A549 (cell line): ENCODE data around the gene EPB41L1. TPM values are rescaled to one million over a fixed set of nuclear protein-coding genes. Genes with fewer than 3 reads are reported as not detected.

Experiments
- ATAC-seq, 2 experiments: fragments of 200-7000 bp in 1 of 2; fragments of >200 bp in 1 of 2; cut with Nextera tagmentation in 1 of 2; cut with Tn5 transposase in 1 of 2; 3 replicates each; pipeline versions ENCODE4 v1.8.0 to v1.9.1; 2018 to 2020; ENCODE audit warnings: mild to moderate bottlenecking in 1 of 2, moderate library complexity in 1 of 2
- CTCF ChIA-PET: fragments of 300-600 bp; sonication (Branson Sonifier 250); formaldehyde crosslinking; extraction: SDS; loops from one replicate; lab custom pipeline; 2021; ENCODE audit warnings: antibody characterized with exemption, inconsistent platforms; lab: Yijun Ruan, JAX
- POLR2A ChIA-PET: fragments of 350-600 bp; formaldehyde crosslinking; extraction: SDS; loops from one replicate; lab custom pipeline; 2021; ENCODE audit warnings: antibody characterized with exemption, inconsistent platforms; lab: Yijun Ruan, JAX
- DNase-seq, 2 experiments: peaks; one replicate each; pipeline versions ENCODE4 v3.0.0 to v3.0.0-alpha.2; 2011 to 2016; ENCODE audit warnings: low read depth in 1 of 2, low spot score in 1 of 2
- FAIRE-seq: peaks from 2 replicates; lab custom pipeline; 2011; peaks lifted over from hg19 to GRCh38; lab: Jason Lieb, UNC
- H3K27ac ChIP-seq, 2 experiments: fragments of >200 bp; sonication (Bioruptor Twin); formaldehyde crosslinking; 3 replicates each; pipeline ENCODE4 v1.5.1; 2016 to 2017
- H3K4me1 ChIP-seq: fragments of >200 bp; sonication (Bioruptor Twin); formaldehyde crosslinking; 3 replicates; pipeline ENCODE4 v1.6.1; 2016
- H3K4me2 ChIP-seq: fragments of >200 bp; sonication (Bioruptor Twin); formaldehyde crosslinking; 3 replicates; pipeline ENCODE4 v1.6.1; 2016
- H3K4me3 ChIP-seq: fragments of >200 bp; sonication (Bioruptor Twin); formaldehyde crosslinking; 3 replicates; pipeline ENCODE4 v1.5.1; 2016
- H3K9me3 ChIP-seq: fragments of >200 bp; sonication (Bioruptor Twin); formaldehyde crosslinking; 3 replicates; pipeline ENCODE4 v1.6.1; 2016
- BCL3 ChIP-seq: fragments of >200 bp; sonication (Bioruptor Twin); formaldehyde crosslinking; IDR thresholded peaks from 3 replicates; pipeline ENCODE4 v1.6.1; 2016
- CTCF ChIP-seq: fragments of >200 bp; sonication (Bioruptor Twin); formaldehyde crosslinking; IDR thresholded peaks from 3 replicates; pipeline ENCODE4 v1.5.1; 2016
- E2F6 ChIP-seq: IDR thresholded peaks from 2 replicates; pipeline ENCODE4 v1.6.1; 2012; ENCODE audit warnings: low read depth, borderline replicate concordance
- EP300 ChIP-seq, 2 experiments: fragments of >200 bp; sonication (Bioruptor Twin); formaldehyde crosslinking; IDR thresholded peaks; 2 replicates in 1 of 2; 3 replicates in 1 of 2; pipeline ENCODE4 v1.6.1; 2016 to 2017
- FOSB ChIP-seq: fragments of 250-450 bp; sonication (Bioruptor Pico); IDR thresholded peaks from 2 replicates; pipeline ENCODE4 v1.5.0; 2020; ENCODE audit warnings: mild to moderate bottlenecking, moderate library complexity
- FOSL2 ChIP-seq, 2 experiments: fragments of 450-650 bp in 1 of 2; fragments of >200 bp in 1 of 2; sonication (Bioruptor Twin) in 1 of 2; formaldehyde crosslinking; IDR thresholded peaks; 2 replicates each; pipeline versions ENCODE4 v1.5.0 to v1.6.1; 2016 to 2020; ENCODE audit warnings: mild to moderate bottlenecking in 1 of 2, moderate library complexity in 1 of 2
- HEYL ChIP-seq: fragments of 250-450 bp; sonication (Bioruptor Pico); IDR thresholded peaks from 2 replicates; pipeline ENCODE4 v1.8.0; 2021; ENCODE audit warnings: mild to moderate bottlenecking, moderate library complexity
- POLR2A ChIP-seq: IDR thresholded peaks from 2 replicates; pipeline ENCODE4 v1.6.1; 2012; ENCODE audit warnings: mild to moderate bottlenecking, low read length
- POLR2AphosphoS2 ChIP-seq: conservative IDR thresholded peaks from 2 replicates; pipeline ENCODE4 v1.6.1; 2012; ENCODE audit warnings: low read length, improper control_type of control experiment, inconsistent platforms
- RAD21 ChIP-seq, 2 experiments: fragments of >200 bp in 1 of 2; sonication (Bioruptor Twin) in 1 of 2; formaldehyde crosslinking in 1 of 2; IDR thresholded peaks in 1 of 2; conservative IDR thresholded peaks in 1 of 2; 2 replicates in 1 of 2; 3 replicates in 1 of 2; pipeline ENCODE4 v1.6.1; 2012 to 2018; ENCODE audit warnings: inconsistent platforms in 1 of 2
- RARB ChIP-seq: fragments of 250-450 bp; sonication (Bioruptor Pico); IDR thresholded peaks from 2 replicates; pipeline ENCODE4 v1.8.0; 2021; ENCODE audit warnings: mild to moderate bottlenecking, moderate library complexity
- RCOR1 ChIP-seq: fragments of 150-350 bp; IDR thresholded peaks from 2 replicates; pipeline ENCODE4 v1.6.1; 2014; ENCODE audit warnings: antibody characterized with exemption, low read length, low read depth
- REST ChIP-seq: fragments of 200-600 bp; sonication (generic); IDR thresholded peaks from 2 replicates; pipeline ENCODE4 v1.6.1; 2016; ENCODE audit warnings: antibody characterized with exemption, mild to moderate bottlenecking, moderate library complexity
- TFCP2L1 ChIP-seq: fragments of 250-450 bp; sonication (Bioruptor Pico); IDR thresholded peaks from 2 replicates; pipeline ENCODE4 v1.5.0; 2021; ENCODE audit warnings: mild to moderate bottlenecking
- TP53 ChIP-seq: fragments of 250-450 bp; sonication (Bioruptor Pico); IDR thresholded peaks from 2 replicates; pipeline ENCODE4 v1.5.0; 2021; ENCODE audit warnings: mild to moderate bottlenecking, moderate library complexity
- ZC3H11A ChIP-seq: fragments of 450-650 bp; IDR thresholded peaks from 2 replicates; pipeline ENCODE4 v1.6.1; 2014; ENCODE audit warnings: antibody characterized with exemption, mild to moderate bottlenecking
- ZFP36 ChIP-seq: fragments of 450-650 bp; IDR thresholded peaks from 2 replicates; pipeline ENCODE4 v1.6.1; 2014; ENCODE audit warnings: borderline replicate concordance; ENCODE audit not compliant: partially characterized antibody
- ZSCAN20 ChIP-seq: fragments of 250-450 bp; sonication (Bioruptor Pico); IDR thresholded peaks from 2 replicates; pipeline ENCODE4 v1.8.0; 2022; ENCODE audit warnings: mild to moderate bottlenecking, moderate library complexity
- WGBS: methylation state at CpG from one replicate; pipeline ENCODE4 v1.1.6; 2017; ENCODE audit errors: missing lambda C conversion rate; 5-methylcytosine and 5-hydroxymethylcytosine counted together
- polyA plus RNA-seq, 4 experiments: library from polyadenylated mRNA; depleted of rRNA in 3 of 4; stranded (reverse); fragments of >200 nt; fragmentation: RNase III in 1 of 4; extraction: RNeasy Plus Mini Kit Qiagen cat#74134 plus additional on column Dnase treatment in 1 of 4; gene quantifications; 2 replicates in 3 of 4; 3 replicates in 1 of 4; pipeline ENCODE4 v1.2.3, GENCODE V29; 2011 to 2017

Gene EPB41L1
- polyA plus RNA-seq, 2 of the 4 experiments (the other 2 are of a cell fraction), result 45.9 to 94.4 TPM

GRCh38 chr20:36243726-36244125 lies 89.2 kb downstream of the EPB41L1 start:
- CTCF ChIA-PET, result interaction anchor here (0.9 to 1.3 kb wide), 3 partner anchors 12 to 28 kb away, joined by 3 read pairs; no protein-coding TSS in a partner anchor
- no peak for DNase-seq
- 94% methylated on average over 1 of the region's 1 CpG for WGBS
- TF ChIP-seq ZSCAN20 (CRISPR knock-in tag) (no peak), RARB (no peak)
- no peak for FAIRE-seq
- POLR2A ChIA-PET, result no interaction called here
- H3K4me2 ChIP-seq, result no peak overlapping the region
- H3K4me1 ChIP-seq, result peaks cover 5% of the 10 kb centered on the region
- H3K9me3 ChIP-seq, result no peaks in the 10 kb centered on the region
- H3K27ac ChIP-seq, result no peak overlapping the region
- H3K4me3 ChIP-seq, result no peak overlapping the region
- ATAC-seq, result no peak

- no peak for TF ChIP-seq BCL3
- no peak for TF ChIP-seq RAD21 (conservative IDR thresholded peaks at IDR 0.05 in 1 of 2, IDR thresholded peaks at IDR 0.05 in 1 of 2)
- TF ChIP-seq REST, result no peak
- TF ChIP-seq TP53 (CRISPR knock-in tag), result no peak
- TF ChIP-seq TFCP2L1 (CRISPR knock-in tag), result no peak
- TF ChIP-seq CTCF, result no peak
- no peak for TF ChIP-seq POLR2AphosphoS2
- TF ChIP-seq RCOR1, result no peak
- TF ChIP-seq ZFP36, result no peak
- no peak for TF ChIP-seq FOSB
- TF ChIP-seq EP300 (IDR thresholded peaks at IDR 0.05), result no peak
- TF ChIP-seq ZC3H11A, result no peak
- TF ChIP-seq FOSL2 (IDR thresholded peaks at IDR 0.05), result no peak
- TF ChIP-seq FOSL2 (CRISPR knock-in tag; IDR thresholded peaks at IDR 0.05), result no peak
- no peak for TF ChIP-seq HEYL (CRISPR knock-in tag)
- no peak for TF ChIP-seq E2F6
- TF ChIP-seq POLR2A, result no peak
- DNase-seq (no peak), ATAC-seq (no peak), FAIRE-seq (no peak)
- Histone ChIP-seq H3K9me3 (no peaks in the 10 kb centered on the region), H3K27ac (no peak overlapping the region), H3K4me1 (no peaks in the 10 kb centered on the region), H3K4me3 (no peak overlapping the region), H3K4me2 (no peak overlapping the region)
- ChIA-PET CTCF (interaction anchor here (0.7 to 3.1 kb wide), 3 partner anchors 30 to 193 kb away, joined by 3 to 11 read pairs (median 7); no protein-coding TSS in a partner anchor), POLR2A (no interaction called here)
- WGBS, result 93% methylated on average over 4 of the region's 4 CpGs
These were observed 91.9 kb downstream of the EPB41L1 start for GRCh38 chr20:36246401-36246800.
